ENCODE data around the gene CAPN7.

DNA sequence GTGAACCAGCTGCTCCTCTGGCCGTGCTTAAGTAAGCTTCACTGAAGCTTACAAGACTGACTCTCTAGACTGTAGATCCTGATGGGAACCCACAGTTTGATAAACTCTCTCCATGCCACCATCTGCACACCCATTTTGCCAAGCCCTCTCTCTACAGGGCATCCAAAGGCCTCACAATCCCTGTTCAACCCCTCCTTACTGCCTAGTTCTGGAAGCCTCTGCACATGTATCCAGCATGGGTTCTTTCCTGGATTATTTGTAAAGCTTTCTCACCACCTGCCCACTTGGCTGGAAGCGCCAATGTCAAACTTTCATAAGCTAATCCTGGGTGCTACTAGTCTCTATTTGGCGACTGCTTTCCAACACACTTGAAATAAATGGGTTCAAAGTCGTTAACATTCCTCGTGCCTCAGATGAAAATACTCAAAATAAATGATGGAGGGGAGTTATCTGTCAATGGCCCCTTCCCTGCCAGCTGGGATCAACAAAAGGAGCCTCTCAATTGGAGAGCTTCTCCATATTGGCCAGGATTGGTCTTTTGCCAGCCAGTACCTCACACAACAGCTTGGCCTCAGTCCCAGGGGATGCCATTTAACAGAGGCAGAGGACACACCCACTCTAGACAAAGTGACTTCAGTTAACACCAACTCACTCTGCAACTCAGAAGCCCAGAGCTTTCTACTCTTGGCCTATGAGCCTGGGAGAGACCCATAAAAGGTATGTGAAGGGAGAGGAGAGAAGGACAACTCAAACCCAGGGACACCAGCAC is 78.3 kb downstream of the CAPN7 start:
- TF ChIP-seq RARB (CRISPR knock-in tag; IDR thresholded peaks at IDR 0.05) (no peak), SNAI2 (CRISPR knock-in tag; IDR thresholded peaks at IDR 0.05) (no peak), CREB5 (CRISPR knock-in tag; IDR thresholded peaks at IDR 0.05; ENCODE audit: low read depth) (no peak), ISL1 (CRISPR knock-in tag; IDR thresholded peaks at IDR 0.05) (no peak), BACH2 (CRISPR knock-in tag; IDR thresholded peaks at IDR 0.05; ENCODE audit: borderline replicate concordance) (no peak), ESRRG (CRISPR knock-in tag; IDR thresholded peaks at IDR 0.05) (no peak), OSR1 (CRISPR knock-in tag; IDR thresholded peaks at IDR 0.05) (no peak), PATZ1 (CRISPR knock-in tag; IDR thresholded peaks at IDR 0.05; ENCODE audit: borderline replicate concordance) (no peak), TOX (CRISPR knock-in tag; IDR thresholded peaks at IDR 0.05; ENCODE audit: borderline replicate concordance) (no peak), ZFP3 (CRISPR knock-in tag; IDR thresholded peaks at IDR 0.05) (no peak), ZNF70 (CRISPR knock-in tag; IDR thresholded peaks at IDR 0.05) (no peak)

All from SK-N-SH treated with all-trans-retinoic acid at 6 μM for 48 hours (cell line).